ENCODE results near the gene SLC34A1.

DNA sequence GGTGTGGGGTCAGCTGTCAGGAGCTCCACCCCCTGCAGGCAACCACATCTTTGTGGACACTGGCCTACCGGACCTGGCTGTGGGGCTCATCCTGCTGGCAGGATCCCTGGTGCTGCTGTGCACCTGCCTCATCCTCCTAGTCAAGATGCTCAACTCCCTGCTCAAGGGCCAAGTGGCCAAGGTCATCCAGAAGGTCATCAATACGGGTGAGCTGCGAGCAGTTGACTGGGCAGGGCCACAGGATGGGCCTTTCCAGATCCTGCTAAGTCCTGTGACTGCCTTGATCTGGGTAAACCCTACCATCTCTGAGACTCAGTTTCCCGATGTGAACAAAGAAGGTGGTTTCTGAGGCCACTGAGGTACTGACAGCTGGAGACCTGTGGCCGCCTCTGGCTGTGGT, 9.8 kb downstream of the SLC34A1 start:
- no peak for TF ChIP-seq EZH2 (IDR thresholded peaks at IDR 0.05)
- no peak for TF ChIP-seq POLR2AphosphoS5 (IDR thresholded peaks at IDR 0.05; ENCODE audit: borderline replicate concordance, low read depth, low read length)
